ENCODE data around the gene TPH2. TPM values are rescaled to one million over a fixed set of nuclear protein-coding genes. Genes with fewer than 3 reads are reported as not detected.

The TPH2 gene
- total and polyA plus RNA-seq, 2 of the 4 experiments (the other 2 are of a cell fraction) = not detected

DNA sequence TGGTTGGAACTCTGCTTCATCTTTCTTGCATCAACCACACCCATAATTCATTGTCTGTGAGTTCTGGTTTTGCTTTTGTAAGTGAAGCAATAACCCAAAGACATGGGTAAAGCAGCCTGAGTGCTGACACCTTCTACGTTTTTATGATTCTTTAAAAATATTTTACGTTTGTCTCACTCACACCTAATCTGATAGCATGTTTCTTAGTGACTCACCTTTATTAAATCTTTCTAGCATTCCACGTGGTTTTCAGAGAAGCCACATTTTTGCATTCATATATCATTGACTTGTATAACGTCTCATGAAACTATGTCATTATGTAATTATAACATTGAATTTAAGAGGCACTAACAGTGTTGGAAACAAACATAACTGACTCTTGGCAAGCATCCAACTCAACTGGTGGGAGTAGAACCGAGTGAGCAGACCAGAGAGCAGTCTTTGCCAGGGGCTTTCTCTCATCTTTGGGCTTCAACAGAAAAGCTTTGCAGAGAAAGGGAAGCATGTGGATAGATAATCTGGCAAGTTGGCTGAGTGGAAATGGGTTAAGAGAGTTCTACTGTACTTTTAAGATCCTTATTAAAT, 118.8 kb downstream of the TPH2 start:
- H4K91ac ChIP-seq (ENCODE audit: insufficient read depth, low read depth, low read length) = no peak overlapping the region

More for the DNA sequence above, 118.8 kb downstream of the TPH2 start:
- Histone ChIP-seq H3K27me3 (ENCODE audit: control insufficient read depth, insufficient read depth, low read length) (no peaks in the 10 kb centered on the region), H3K4ac (ENCODE audit: low read depth, low read length) (no peak overlapping the region), H2BK120ac (ENCODE audit: low read depth, low read length) (no peak overlapping the region), H3K4me1 (ENCODE audit: control insufficient read depth, insufficient read depth, low read length) (peaks cover 4% of the 10 kb centered on the region; the same call in 1 of the 2 replicates), H3K27ac (ENCODE audit: insufficient read depth, low read length) (no peak overlapping the region), H4K8ac (ENCODE audit: low read depth in 2 of 2, low read length in 2 of 2) (no peak overlapping the region), H2AK9ac (replicated peaks; ENCODE audit: low read depth, low read length, poor library complexity) (no peak overlapping the region), H2AK5ac (ENCODE audit: low read depth, low read length) (no peak overlapping the region), H4K5ac (ENCODE audit: low read depth, low read length) (no peak overlapping the region), H3K9me3 (ENCODE audit: control insufficient read depth, insufficient read depth, low read length) (no peaks in the 10 kb centered on the region), H4K20me1 (ENCODE audit: insufficient read depth, low read length) (no peaks in the 10 kb centered on the region), H3K9ac (ENCODE audit: low read depth, low read length) (no peak overlapping the region), H2BK15ac (ENCODE audit: low read depth, low read length) (no peak overlapping the region), H3K18ac (ENCODE audit: low read depth, low read length) (no peak overlapping the region), H2BK5ac (ENCODE audit: low read depth, low read length, poor library complexity, severe bottlenecking) (no peak overlapping the region), H3K36me3 (ENCODE audit: control insufficient read depth, insufficient read depth, low read length) (no peaks in the 10 kb centered on the region), H3K4me3 (ENCODE audit: insufficient read depth, low read depth, low read length) (no peak overlapping the region), H3K79me1 (ENCODE audit: low read depth in 1 of 2, low read length in 2 of 2) (no peaks in the 10 kb centered on the region), H3K9me1 (ENCODE audit: insufficient read depth, low read length) (no peaks in the 10 kb centered on the region), H3K56ac (ENCODE audit: extremely low read depth, insufficient read depth, low read length) (no peak overlapping the region), H2AFZ (replicated peaks; ENCODE audit: low read length, poor library complexity) (no peak overlapping the region), H2BK20ac (ENCODE audit: low read depth, low read length) (no peak overlapping the region), H3K14ac (replicated peaks; ENCODE audit: low read depth, low read length) (no peak overlapping the region), H3K23ac (ENCODE audit: low read depth, low read length) (no peak overlapping the region), H3K4me2 (ENCODE audit: low read depth, low read length) (no peak overlapping the region)
- POLR2A ChIA-PET (ENCODE audit: unreplicated experiment) = no interaction called here
- no CpG with 5 or more reads among the region's 5 CpGs for WGBS, 2 experiments (ENCODE audit: extremely low coverage in 2 of 2, insufficient read length in 1 of 2)
- no peak for DNase-seq
- TF ChIP-seq CEBPB (IDR thresholded peaks at IDR 0.05; ENCODE audit: low read depth, low read length) (no peak), MXI1 (IDR thresholded peaks at IDR 0.05; ENCODE audit: borderline replicate concordance, low read depth, low read length) (no peak), FOS (IDR thresholded peaks at IDR 0.05; ENCODE audit: low read depth, low read length) (no peak), MAFK (IDR thresholded peaks at IDR 0.05; ENCODE audit: low read depth, low read length) (no peak), BHLHE40 (IDR thresholded peaks at IDR 0.05; ENCODE audit: low read depth, low read length) (no peak), RFX5 (IDR thresholded peaks at IDR 0.05; ENCODE audit: low read depth, low read length) (no peak), RAD21 (IDR thresholded peaks at IDR 0.05; ENCODE audit: low read length) (no peak), POLR2A (IDR thresholded peaks at IDR 0.05; ENCODE audit: low read depth, low read length) (no peak), MAZ (IDR thresholded peaks at IDR 0.05; ENCODE audit: borderline replicate concordance, low read depth, low read length) (no peak), RCOR1 (IDR thresholded peaks at IDR 0.05; ENCODE audit: insufficient replicate concordance, low read length) (no peak), USF2 (IDR thresholded peaks at IDR 0.05; ENCODE audit: low read depth, low read length) (no peak), SMC3 (IDR thresholded peaks at IDR 0.05; ENCODE audit: low read depth, low read length) (no peak), CTCF (conservative IDR thresholded peaks at IDR 0.05; ENCODE audit: low read depth, low read length) (no peak)
- no peak for ATAC-seq (ENCODE audit: low read depth)
- dilution Hi-C loops (cut with HindIII; ENCODE audit: low sequenced_read_pairs, unreplicated experiment) (no loop called here), intact Hi-C loops (cut with micrococcal nuclease) (no loop called here), in situ Hi-C loops (cut with MboI; ENCODE audit: low sequenced_read_pairs) (no loop called here)
- BruUV-seq (replicated peaks) = no TSS peak
- CTCF ChIA-PET = no interaction called here
